GM23338 (cell line): ENCODE results near the gene CRISPLD2. TPM values are rescaled to one million over a fixed set of nuclear protein-coding genes. Genes with fewer than 3 reads are reported as not detected.

Source experiments
- ATAC-seq: fragments of 200-7000 bp; cut with Tn5 transposase; 3 replicates; pipeline ENCODE4 v1.9.1; 2020
- DNase-seq: peaks from one replicate; pipeline ENCODE4 v3.0.0-alpha.2; 2015; ENCODE audit warnings: low spot score
- H2AFZ ChIP-seq: fragments of 200-600 bp; sonication (generic); 2 replicates; pipeline ENCODE4 v1.8.0; 2016; ENCODE audit warnings: antibody characterized with exemption, mild to moderate bottlenecking, moderate library complexity
- H3F3A ChIP-seq: fragments of 200-600 bp; sonication (generic); replicated peaks from 2 replicates; pipeline ENCODE4 v1.8.0; 2017; ENCODE audit warnings: antibody characterized with exemption, mixed run types, low read depth
- H3K27ac ChIP-seq: fragments of 200-600 bp; sonication (generic); 2 replicates; pipeline ENCODE4 v1.6.1; 2016; ENCODE audit warnings: low read depth
- H3K27me3 ChIP-seq: fragments of 200-600 bp; sonication (generic); 2 replicates; pipeline ENCODE4 v1.8.0; 2016; ENCODE audit warnings: mild to moderate bottlenecking, mixed run types, moderate library complexity; ENCODE audit not compliant: insufficient read depth
- H3K36me3 ChIP-seq: fragments of 200-600 bp; sonication (generic); 2 replicates; pipeline ENCODE4 v1.8.0; 2016; ENCODE audit warnings: mild to moderate bottlenecking; ENCODE audit not compliant: insufficient read depth
- H3K4me1 ChIP-seq: fragments of 200-600 bp; sonication (generic); 2 replicates; pipeline ENCODE4 v1.8.0; 2016; ENCODE audit warnings: mild to moderate bottlenecking, moderate library complexity; ENCODE audit not compliant: insufficient read depth
- H3K4me2 ChIP-seq: fragments of 200-600 bp; sonication (generic); 2 replicates; pipeline ENCODE4 v1.7.1; 2017; ENCODE audit warnings: mixed run types
- H3K4me3 ChIP-seq: fragments of 200-600 bp; sonication (generic); 2 replicates; pipeline ENCODE4 v1.6.1; 2016; ENCODE audit warnings: mixed run types
- H3K79me2 ChIP-seq: fragments of 200-600 bp; sonication (generic); replicated peaks from 2 replicates; pipeline ENCODE4 v1.8.0; 2017; ENCODE audit warnings: mild to moderate bottlenecking; ENCODE audit not compliant: insufficient read depth
- H3K9me2 ChIP-seq: fragments of 200-600 bp; sonication (generic); 2 replicates; pipeline ENCODE4 v1.8.0; 2017; ENCODE audit not compliant: insufficient read depth
- H4K20me1 ChIP-seq: fragments of 200-600 bp; sonication (generic); replicated peaks from 2 replicates; pipeline ENCODE4 v1.8.0; 2017; ENCODE audit warnings: mild to moderate bottlenecking; ENCODE audit not compliant: insufficient read depth
- H3K27ac Mint-ChIP-seq: 2 replicates; pipeline ENCODE4 v1.8.0; 2020; ENCODE audit warnings: inconsistent platforms, mild to moderate bottlenecking, moderate library complexity, mixed read lengths
- H3K27me3 Mint-ChIP-seq: 3 replicates; pipeline ENCODE4 v1.8.0; 2022; ENCODE audit warnings: low read depth, mild to moderate bottlenecking, moderate library complexity, mixed read lengths, inconsistent platforms; ENCODE audit not compliant: insufficient read depth, poor library complexity
- H3K36me3 Mint-ChIP-seq: 3 replicates; pipeline ENCODE4 v1.8.0; 2021; ENCODE audit warnings: low read depth, mild to moderate bottlenecking, inconsistent platforms, moderate library complexity, mixed read lengths
- H3K4me1 Mint-ChIP-seq: 3 replicates; pipeline ENCODE4 v1.8.0; 2020; ENCODE audit warnings: mild to moderate bottlenecking, inconsistent platforms, mixed read lengths
- H3K4me3 Mint-ChIP-seq: 3 replicates; pipeline ENCODE4 v1.8.0; 2021; ENCODE audit warnings: moderate library complexity, mild to moderate bottlenecking, inconsistent platforms, mixed read lengths
- H3K9me3 Mint-ChIP-seq: 3 replicates; pipeline ENCODE4 v1.8.0; 2020; ENCODE audit warnings: moderate library complexity, mild to moderate bottlenecking, inconsistent platforms, mixed read lengths
- CREB1 ChIP-seq: fragments of 250-450 bp; sonication (Bioruptor Pico); IDR thresholded peaks from 2 replicates; pipeline ENCODE4 v1.5.0; 2020; ENCODE audit warnings: low read depth, mild to moderate bottlenecking, moderate library complexity
- EZH2 ChIP-seq: fragments of 200-600 bp; sonication (generic); IDR thresholded peaks from one replicate; pipeline ENCODE4 v1.8.0; 2017; ENCODE audit warnings: antibody characterized with exemption, mild to moderate bottlenecking, low read depth; ENCODE audit not compliant: unreplicated experiment
- EZH2phosphoT487 ChIP-seq: fragments of 200-600 bp; sonication (generic); IDR thresholded peaks from one replicate; pipeline ENCODE4 v1.8.1; 2018; ENCODE audit warnings: antibody characterized with exemption; ENCODE audit not compliant: unreplicated experiment
- JUNB ChIP-seq: IDR thresholded peaks from one replicate; pipeline ENCODE4 v1.6.1; 2016; ENCODE audit warnings: antibody characterized with exemption; ENCODE audit not compliant: unreplicated experiment
- NANOG ChIP-seq: IDR thresholded peaks from 2 replicates; pipeline ENCODE4 v1.6.1; 2016; ENCODE audit warnings: antibody characterized with exemption, borderline replicate concordance
- POLR2AphosphoS5 ChIP-seq: IDR thresholded peaks from 2 replicates; pipeline ENCODE4 v1.6.1; 2016; ENCODE audit warnings: antibody characterized with exemption, low read depth
- STAT1 ChIP-seq: IDR thresholded peaks from one replicate; pipeline ENCODE4 v1.6.1; 2016; ENCODE audit warnings: antibody characterized with exemption; ENCODE audit not compliant: unreplicated experiment
- ZNF114 ChIP-seq: fragments of 250-450 bp; sonication (Bioruptor Pico); IDR thresholded peaks from 2 replicates; pipeline ENCODE4 v1.5.0; 2020; ENCODE audit warnings: mild to moderate bottlenecking, moderate library complexity
- ZNF331 ChIP-seq: fragments of 250-450 bp; sonication (Bioruptor Pico); IDR thresholded peaks from 2 replicates; pipeline ENCODE4 v1.5.0; 2020; ENCODE audit warnings: low read depth, mild to moderate bottlenecking, moderate library complexity
- polyA plus RNA-seq: library from polyadenylated mRNA; unstranded; fragments of >200 nt; fragmentation: Nextera tagmentation; extraction: Ambion mirVana; gene quantifications from 2 replicates; pipeline ENCODE4 v1.2.1, GENCODE V29; 2016
- total RNA-seq: library from RNA; depleted of rRNA; stranded (reverse); fragments of >200 nt; shearing (Covaris generic); gene quantifications from 2 replicates; pipeline ENCODE4 v1.2.3, GENCODE V29; 2014
- TF ChIP-seq, protein P1 (sequence below): IDR thresholded peaks from one replicate; pipeline ENCODE4 v1.6.1; 2018; ENCODE audit warnings: antibody characterized with exemption; ENCODE audit not compliant: unreplicated experiment
- TF ChIP-seq, protein P2 (sequence below): IDR thresholded peaks from 2 replicates; pipeline ENCODE4 v1.6.1; 2016; ENCODE audit warnings: antibody characterized with exemption
- TF ChIP-seq, protein P3 (sequence below): fragments of 250-450 bp; sonication (Bioruptor Pico); IDR thresholded peaks from 2 replicates; pipeline ENCODE4 v1.5.0; 2020; ENCODE audit warnings: mild to moderate bottlenecking, moderate library complexity
- TF ChIP-seq, protein P4 (sequence below), 2 experiments: fragments of 200-600 bp in 1 of 2; sonication (generic) in 1 of 2; conservative IDR thresholded peaks; 2 replicates each; pipeline versions ENCODE4 v1.5.1 to v1.6.1; 2016 to 2017; ENCODE audit warnings: antibody characterized with exemption in 2 of 2, low read depth in 2 of 2, mild to moderate bottlenecking in 2 of 2, moderate library complexity in 1 of 2

Gene CRISPLD2
- total and polyA plus RNA-seq, 2 experiments from 2014 or later: 2.6 to 8.3 TPM

DNA sequence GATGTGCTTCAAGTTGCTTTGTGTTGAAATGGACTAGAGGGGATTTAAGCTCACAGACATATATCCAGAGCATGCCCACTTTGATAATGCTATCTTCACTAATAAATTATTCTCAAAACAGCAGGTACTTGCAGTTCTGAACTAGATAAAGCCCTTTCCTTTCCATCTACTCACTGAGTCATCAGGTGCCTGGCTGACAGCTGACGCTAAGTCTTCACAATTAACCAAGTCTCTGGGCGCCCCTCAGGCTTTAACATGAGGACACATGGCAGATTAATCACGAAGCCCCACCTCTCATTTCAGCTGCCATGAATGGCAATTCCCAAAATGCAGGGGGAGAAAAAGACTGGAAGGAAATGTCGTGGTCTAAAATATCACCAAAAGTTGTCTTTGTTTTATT is 29.5 kb upstream of the CRISPLD2 start:
- no peaks in the 10 kb centered on the region for H3K36me3 Mint-ChIP-seq
- Histone ChIP-seq H3K9me2 (no peaks in the 10 kb centered on the region), H3K36me3 (no peaks in the 10 kb centered on the region), H3K4me3 (no peak overlapping the region), H4K20me1 (no peaks in the 10 kb centered on the region), H3K79me2 (no peaks in the 10 kb centered on the region), H3K4me1 (no peaks in the 10 kb centered on the region), H2AFZ (no peak overlapping the region), H3K4me2 (no peak overlapping the region), H3K27me3 (no peaks in the 10 kb centered on the region), H3F3A (no peaks in the 10 kb centered on the region), H3K27ac (no peak overlapping the region)
- H3K27ac Mint-ChIP-seq: no peak overlapping the region
- H3K4me1 Mint-ChIP-seq: peaks cover 3% of the 10 kb centered on the region; the same call in 2 of the 3 replicates
- no peak for ATAC-seq
- H3K4me3 Mint-ChIP-seq: no peak overlapping the region
- DNase-seq: no peak
- no peaks in the 10 kb centered on the region for H3K9me3 Mint-ChIP-seq
- TF ChIP-seq, protein P1, sequence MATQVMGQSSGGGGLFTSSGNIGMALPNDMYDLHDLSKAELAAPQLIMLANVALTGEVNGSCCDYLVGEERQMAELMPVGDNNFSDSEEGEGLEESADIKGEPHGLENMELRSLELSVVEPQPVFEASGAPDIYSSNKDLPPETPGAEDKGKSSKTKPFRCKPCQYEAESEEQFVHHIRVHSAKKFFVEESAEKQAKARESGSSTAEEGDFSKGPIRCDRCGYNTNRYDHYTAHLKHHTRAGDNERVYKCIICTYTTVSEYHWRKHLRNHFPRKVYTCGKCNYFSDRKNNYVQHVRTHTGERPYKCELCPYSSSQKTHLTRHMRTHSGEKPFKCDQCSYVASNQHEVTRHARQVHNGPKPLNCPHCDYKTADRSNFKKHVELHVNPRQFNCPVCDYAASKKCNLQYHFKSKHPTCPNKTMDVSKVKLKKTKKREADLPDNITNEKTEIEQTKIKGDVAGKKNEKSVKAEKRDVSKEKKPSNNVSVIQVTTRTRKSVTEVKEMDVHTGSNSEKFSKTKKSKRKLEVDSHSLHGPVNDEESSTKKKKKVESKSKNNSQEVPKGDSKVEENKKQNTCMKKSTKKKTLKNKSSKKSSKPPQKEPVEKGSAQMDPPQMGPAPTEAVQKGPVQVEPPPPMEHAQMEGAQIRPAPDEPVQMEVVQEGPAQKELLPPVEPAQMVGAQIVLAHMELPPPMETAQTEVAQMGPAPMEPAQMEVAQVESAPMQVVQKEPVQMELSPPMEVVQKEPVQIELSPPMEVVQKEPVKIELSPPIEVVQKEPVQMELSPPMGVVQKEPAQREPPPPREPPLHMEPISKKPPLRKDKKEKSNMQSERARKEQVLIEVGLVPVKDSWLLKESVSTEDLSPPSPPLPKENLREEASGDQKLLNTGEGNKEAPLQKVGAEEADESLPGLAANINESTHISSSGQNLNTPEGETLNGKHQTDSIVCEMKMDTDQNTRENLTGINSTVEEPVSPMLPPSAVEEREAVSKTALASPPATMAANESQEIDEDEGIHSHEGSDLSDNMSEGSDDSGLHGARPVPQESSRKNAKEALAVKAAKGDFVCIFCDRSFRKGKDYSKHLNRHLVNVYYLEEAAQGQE: no peak
- TF ChIP-seq POLR2AphosphoS5 (no peak), CREB1 (CRISPR knock-in tag) (no peak), NANOG (no peak), EZH2 (no peak), EZH2phosphoT487 (no peak), ZNF331 (CRISPR knock-in tag) (no peak), ZNF114 (no peak), STAT1 (no peak), JUNB (no peak)
- TF ChIP-seq, protein P2, sequence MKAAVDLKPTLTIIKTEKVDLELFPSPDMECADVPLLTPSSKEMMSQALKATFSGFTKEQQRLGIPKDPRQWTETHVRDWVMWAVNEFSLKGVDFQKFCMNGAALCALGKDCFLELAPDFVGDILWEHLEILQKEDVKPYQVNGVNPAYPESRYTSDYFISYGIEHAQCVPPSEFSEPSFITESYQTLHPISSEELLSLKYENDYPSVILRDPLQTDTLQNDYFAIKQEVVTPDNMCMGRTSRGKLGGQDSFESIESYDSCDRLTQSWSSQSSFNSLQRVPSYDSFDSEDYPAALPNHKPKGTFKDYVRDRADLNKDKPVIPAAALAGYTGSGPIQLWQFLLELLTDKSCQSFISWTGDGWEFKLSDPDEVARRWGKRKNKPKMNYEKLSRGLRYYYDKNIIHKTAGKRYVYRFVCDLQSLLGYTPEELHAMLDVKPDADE: no peak
- TF ChIP-seq, protein P3, sequence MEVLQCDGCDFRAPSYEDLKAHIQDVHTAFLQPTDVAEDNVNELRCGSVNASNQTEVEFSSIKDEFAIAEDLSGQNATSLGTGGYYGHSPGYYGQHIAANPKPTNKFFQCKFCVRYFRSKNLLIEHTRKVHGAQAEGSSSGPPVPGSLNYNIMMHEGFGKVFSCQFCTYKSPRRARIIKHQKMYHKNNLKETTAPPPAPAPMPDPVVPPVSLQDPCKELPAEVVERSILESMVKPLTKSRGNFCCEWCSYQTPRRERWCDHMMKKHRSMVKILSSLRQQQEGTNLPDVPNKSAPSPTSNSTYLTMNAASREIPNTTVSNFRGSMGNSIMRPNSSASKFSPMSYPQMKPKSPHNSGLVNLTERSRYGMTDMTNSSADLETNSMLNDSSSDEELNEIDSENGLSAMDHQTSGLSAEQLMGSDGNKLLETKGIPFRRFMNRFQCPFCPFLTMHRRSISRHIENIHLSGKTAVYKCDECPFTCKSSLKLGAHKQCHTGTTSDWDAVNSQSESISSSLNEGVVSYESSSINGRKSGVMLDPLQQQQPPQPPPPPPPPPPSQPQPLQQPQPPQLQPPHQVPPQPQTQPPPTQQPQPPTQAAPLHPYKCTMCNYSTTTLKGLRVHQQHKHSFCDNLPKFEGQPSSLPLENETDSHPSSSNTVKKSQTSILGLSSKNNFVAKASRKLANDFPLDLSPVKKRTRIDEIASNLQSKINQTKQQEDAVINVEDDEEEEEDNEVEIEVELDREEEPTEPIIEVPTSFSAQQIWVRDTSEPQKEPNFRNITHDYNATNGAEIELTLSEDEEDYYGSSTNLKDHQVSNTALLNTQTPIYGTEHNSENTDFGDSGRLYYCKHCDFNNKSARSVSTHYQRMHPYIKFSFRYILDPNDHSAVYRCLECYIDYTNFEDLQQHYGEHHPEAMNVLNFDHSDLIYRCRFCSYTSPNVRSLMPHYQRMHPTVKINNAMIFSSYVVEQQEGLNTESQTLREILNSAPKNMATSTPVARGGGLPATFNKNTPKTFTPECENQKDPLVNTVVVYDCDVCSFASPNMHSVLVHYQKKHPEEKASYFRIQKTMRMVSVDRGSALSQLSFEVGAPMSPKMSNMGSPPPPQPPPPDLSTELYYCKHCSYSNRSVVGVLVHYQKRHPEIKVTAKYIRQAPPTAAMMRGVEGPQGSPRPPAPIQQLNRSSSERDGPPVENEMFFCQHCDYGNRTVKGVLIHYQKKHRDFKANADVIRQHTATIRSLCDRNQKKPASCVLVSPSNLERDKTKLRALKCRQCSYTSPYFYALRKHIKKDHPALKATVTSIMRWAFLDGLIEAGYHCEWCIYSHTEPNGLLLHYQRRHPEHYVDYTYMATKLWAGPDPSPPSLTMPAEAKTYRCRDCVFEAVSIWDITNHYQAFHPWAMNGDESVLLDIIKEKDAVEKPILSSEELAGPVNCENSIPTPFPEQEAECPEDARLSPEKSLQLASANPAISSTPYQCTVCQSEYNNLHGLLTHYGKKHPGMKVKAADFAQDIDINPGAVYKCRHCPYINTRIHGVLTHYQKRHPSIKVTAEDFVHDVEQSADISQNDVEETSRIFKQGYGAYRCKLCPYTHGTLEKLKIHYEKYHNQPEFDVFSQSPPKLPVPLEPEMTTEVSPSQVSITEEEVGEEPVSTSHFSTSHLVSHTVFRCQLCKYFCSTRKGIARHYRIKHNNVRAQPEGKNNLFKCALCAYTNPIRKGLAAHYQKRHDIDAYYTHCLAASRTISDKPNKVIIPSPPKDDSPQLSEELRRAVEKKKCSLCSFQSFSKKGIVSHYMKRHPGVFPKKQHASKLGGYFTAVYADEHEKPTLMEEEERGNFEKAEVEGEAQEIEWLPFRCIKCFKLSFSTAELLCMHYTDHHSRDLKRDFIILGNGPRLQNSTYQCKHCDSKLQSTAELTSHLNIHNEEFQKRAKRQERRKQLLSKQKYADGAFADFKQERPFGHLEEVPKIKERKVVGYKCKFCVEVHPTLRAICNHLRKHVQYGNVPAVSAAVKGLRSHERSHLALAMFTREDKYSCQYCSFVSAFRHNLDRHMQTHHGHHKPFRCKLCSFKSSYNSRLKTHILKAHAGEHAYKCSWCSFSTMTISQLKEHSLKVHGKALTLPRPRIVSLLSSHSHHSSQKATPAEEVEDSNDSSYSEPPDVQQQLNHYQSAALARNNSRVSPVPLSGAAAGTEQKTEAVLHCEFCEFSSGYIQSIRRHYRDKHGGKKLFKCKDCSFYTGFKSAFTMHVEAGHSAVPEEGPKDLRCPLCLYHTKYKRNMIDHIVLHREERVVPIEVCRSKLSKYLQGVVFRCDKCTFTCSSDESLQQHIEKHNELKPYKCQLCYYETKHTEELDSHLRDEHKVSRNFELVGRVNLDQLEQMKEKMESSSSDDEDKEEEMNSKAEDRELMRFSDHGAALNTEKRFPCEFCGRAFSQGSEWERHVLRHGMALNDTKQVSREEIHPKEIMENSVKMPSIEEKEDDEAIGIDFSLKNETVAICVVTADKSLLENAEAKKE (CRISPR knock-in tag): no peak
- TF ChIP-seq, protein P4, sequence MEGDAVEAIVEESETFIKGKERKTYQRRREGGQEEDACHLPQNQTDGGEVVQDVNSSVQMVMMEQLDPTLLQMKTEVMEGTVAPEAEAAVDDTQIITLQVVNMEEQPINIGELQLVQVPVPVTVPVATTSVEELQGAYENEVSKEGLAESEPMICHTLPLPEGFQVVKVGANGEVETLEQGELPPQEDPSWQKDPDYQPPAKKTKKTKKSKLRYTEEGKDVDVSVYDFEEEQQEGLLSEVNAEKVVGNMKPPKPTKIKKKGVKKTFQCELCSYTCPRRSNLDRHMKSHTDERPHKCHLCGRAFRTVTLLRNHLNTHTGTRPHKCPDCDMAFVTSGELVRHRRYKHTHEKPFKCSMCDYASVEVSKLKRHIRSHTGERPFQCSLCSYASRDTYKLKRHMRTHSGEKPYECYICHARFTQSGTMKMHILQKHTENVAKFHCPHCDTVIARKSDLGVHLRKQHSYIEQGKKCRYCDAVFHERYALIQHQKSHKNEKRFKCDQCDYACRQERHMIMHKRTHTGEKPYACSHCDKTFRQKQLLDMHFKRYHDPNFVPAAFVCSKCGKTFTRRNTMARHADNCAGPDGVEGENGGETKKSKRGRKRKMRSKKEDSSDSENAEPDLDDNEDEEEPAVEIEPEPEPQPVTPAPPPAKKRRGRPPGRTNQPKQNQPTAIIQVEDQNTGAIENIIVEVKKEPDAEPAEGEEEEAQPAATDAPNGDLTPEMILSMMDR (conservative IDR thresholded peaks at IDR 0.05; ENCODE audit: low read depth in 2 of 2): no peak
- peaks cover 6% of the 10 kb centered on the region for H3K27me3 Mint-ChIP-seq
